KMS-11 (cell line): ENCODE measurements around the gene DMGDH.

Experiments
- H2AFZ ChIP-seq: fragments of 200-600 bp; sonication (generic); 2 replicates; pipeline ENCODE4 v1.6.1; 2016; ENCODE audit warnings: antibody characterized with exemption, mixed run types, low read depth
- H3K27ac ChIP-seq: fragments of 200-600 bp; sonication (generic); 2 replicates; pipeline ENCODE4 v1.6.1; 2016; ENCODE audit warnings: mild to moderate bottlenecking, mixed run types
- H3K27me3 ChIP-seq: fragments of 200-600 bp; sonication (generic); 2 replicates; pipeline ENCODE4 v1.6.1; 2017; ENCODE audit warnings: mild to moderate bottlenecking, low read depth, mixed run types, moderate library complexity; ENCODE audit not compliant: insufficient read depth
- H3K36me3 ChIP-seq: fragments of 200-600 bp; sonication (generic); 2 replicates; pipeline ENCODE4 v1.6.1; 2017; ENCODE audit warnings: mild to moderate bottlenecking, mixed run types; ENCODE audit not compliant: insufficient read depth
- H3K4me1 ChIP-seq: fragments of 200-600 bp; sonication (generic); 2 replicates; pipeline ENCODE4 v1.6.1; 2016; ENCODE audit warnings: mild to moderate bottlenecking, low read depth, mixed run types; ENCODE audit not compliant: poor library complexity, severe bottlenecking
- H3K4me2 ChIP-seq: fragments of 200-600 bp; sonication (generic); 2 replicates; pipeline ENCODE4 v1.7.0; 2016; ENCODE audit warnings: mild to moderate bottlenecking, mixed run types
- H3K4me3 ChIP-seq: fragments of 200-600 bp; sonication (generic); IDR thresholded peaks from 2 replicates; pipeline ENCODE4 v1.6.1; 2017; ENCODE audit warnings: low read depth, low read length, mixed read lengths; ENCODE audit not compliant: insufficient read depth
- H3K79me2 ChIP-seq: fragments of 200-600 bp; sonication (generic); 2 replicates; pipeline ENCODE4 v1.6.1; 2016; ENCODE audit warnings: low read depth, mixed run types; ENCODE audit not compliant: insufficient read depth
- H3K9ac ChIP-seq: fragments of 200-600 bp; sonication (generic); 2 replicates; pipeline ENCODE4 v1.6.1; 2016; ENCODE audit warnings: mild to moderate bottlenecking, mixed run types
- H4K20me1 ChIP-seq: fragments of 200-600 bp; sonication (generic); 2 replicates; pipeline ENCODE4 v1.6.1; 2016; ENCODE audit warnings: mild to moderate bottlenecking, mixed run types; ENCODE audit not compliant: insufficient read depth
- TF ChIP-seq, protein P1 (sequence below): fragments of 200-600 bp; sonication (generic); conservative IDR thresholded peaks from 2 replicates; pipeline ENCODE4 v1.6.1; 2017; ENCODE audit warnings: low read depth, mild to moderate bottlenecking, antibody characterized with exemption, low read length, moderate library complexity, mixed read lengths

The DMGDH gene

DNA sequence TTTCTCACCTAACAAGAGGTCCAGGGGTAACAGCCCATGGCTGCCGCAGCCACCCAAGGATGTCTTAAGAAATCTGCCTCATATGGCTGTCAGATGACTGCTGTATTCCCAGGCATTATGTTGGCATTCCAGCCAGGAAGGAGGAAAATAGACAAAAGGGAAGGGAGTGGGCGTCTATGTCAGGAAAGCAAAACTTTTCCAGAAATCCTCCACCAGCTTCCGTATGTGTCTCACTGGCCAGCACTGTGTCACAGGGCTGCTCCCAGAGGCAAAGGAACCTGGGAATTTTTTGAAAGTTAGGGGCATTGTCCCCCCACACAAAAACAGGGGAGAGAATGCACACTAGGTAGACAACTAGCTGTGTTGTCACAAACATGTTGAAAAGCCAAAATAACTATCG, 7.3 kb upstream of the DMGDH start:
- Histone ChIP-seq H4K20me1 (no peaks in the 10 kb centered on the region), H3K27me3 (no peaks in the 10 kb centered on the region), H3K4me3 (no peak overlapping the region), H3K9ac (no peak overlapping the region), H3K36me3 (no peaks in the 10 kb centered on the region), H3K4me1 (no peaks in the 10 kb centered on the region), H3K4me2 (no peak overlapping the region), H2AFZ (no peak overlapping the region), H3K27ac (no peak overlapping the region), H3K79me2 (no peaks in the 10 kb centered on the region)
- TF ChIP-seq, protein P1, sequence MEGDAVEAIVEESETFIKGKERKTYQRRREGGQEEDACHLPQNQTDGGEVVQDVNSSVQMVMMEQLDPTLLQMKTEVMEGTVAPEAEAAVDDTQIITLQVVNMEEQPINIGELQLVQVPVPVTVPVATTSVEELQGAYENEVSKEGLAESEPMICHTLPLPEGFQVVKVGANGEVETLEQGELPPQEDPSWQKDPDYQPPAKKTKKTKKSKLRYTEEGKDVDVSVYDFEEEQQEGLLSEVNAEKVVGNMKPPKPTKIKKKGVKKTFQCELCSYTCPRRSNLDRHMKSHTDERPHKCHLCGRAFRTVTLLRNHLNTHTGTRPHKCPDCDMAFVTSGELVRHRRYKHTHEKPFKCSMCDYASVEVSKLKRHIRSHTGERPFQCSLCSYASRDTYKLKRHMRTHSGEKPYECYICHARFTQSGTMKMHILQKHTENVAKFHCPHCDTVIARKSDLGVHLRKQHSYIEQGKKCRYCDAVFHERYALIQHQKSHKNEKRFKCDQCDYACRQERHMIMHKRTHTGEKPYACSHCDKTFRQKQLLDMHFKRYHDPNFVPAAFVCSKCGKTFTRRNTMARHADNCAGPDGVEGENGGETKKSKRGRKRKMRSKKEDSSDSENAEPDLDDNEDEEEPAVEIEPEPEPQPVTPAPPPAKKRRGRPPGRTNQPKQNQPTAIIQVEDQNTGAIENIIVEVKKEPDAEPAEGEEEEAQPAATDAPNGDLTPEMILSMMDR: no peak

DNA sequence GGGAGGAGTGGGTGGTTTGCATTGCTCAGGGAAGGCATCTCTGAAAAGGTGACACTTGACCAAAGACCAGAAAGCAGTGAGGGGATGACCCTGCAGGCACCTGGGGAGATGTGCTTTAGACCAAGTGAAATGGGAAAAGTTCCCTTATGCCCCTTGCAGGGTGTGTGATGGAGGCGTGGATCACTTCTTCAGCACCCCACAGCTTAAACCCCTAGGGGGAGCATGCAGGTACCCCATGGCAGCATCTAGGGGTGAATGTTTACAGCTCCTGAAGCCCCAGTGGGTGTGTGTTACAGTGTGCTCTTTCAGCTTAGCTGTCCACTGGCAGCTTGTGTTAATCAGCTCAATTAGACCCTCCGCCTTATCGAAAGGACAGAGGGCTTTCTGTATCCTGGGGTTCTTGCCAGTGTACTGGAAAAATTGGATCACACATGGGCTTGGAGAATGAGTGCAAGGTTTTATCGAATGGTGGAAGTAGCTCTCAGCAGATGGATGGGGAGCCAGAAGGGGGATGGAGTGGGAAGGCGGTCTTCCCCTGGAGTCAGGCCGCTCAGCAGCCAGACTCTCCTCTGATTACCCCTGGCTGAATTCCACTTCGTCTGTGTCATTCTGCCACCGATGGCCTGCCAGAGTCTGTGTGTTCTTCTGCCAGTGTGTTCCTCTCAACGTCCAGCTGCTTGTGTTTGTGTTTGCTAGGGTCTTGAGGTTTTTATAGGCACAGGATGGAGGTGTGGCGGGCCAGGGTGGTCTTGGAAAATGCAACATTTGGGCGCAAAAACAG, 6.4 kb upstream of the DMGDH start:
- Histone ChIP-seq H3K4me1 (no peaks in the 10 kb centered on the region), H3K4me2 (no peak overlapping the region), H3K4me3 (no peak overlapping the region), H3K27ac (no peak overlapping the region), H2AFZ (no peak overlapping the region), H3K9ac (no peak overlapping the region), H3K27me3 (no peaks in the 10 kb centered on the region), H3K36me3 (no peaks in the 10 kb centered on the region), H4K20me1 (no peaks in the 10 kb centered on the region), H3K79me2 (no peaks in the 10 kb centered on the region)
- TF ChIP-seq, protein P1: no peak

DNA sequence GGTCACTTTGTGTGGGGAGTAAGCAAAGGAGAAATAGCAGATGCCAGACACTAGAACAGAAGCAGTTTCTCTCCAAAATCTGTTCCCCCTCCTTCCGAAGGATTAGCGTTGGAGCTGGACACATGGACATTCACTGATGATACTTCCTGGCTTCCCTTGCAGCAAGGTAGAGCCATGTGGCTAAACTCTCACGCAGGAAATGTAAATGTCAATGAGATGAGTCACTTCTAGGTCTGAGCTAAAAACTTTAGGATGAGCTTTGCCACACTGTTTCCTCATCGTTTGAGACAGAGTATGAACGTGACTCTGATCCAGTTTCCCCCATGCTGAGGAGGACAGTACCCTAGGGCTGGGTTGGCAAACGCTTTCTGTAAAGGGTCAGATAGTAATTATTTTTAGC, 5.2 kb upstream of the DMGDH start:
- Histone ChIP-seq H3K79me2 (no peaks in the 10 kb centered on the region), H3K36me3 (no peaks in the 10 kb centered on the region), H4K20me1 (no peaks in the 10 kb centered on the region), H3K27me3 (no peaks in the 10 kb centered on the region), H3K4me1 (no peaks in the 10 kb centered on the region), H3K4me2 (no peak overlapping the region), H3K4me3 (no peak overlapping the region), H3K9ac (no peak overlapping the region), H3K27ac (no peak overlapping the region), H2AFZ (no peak overlapping the region)
- TF ChIP-seq, protein P1: no peak

DNA sequence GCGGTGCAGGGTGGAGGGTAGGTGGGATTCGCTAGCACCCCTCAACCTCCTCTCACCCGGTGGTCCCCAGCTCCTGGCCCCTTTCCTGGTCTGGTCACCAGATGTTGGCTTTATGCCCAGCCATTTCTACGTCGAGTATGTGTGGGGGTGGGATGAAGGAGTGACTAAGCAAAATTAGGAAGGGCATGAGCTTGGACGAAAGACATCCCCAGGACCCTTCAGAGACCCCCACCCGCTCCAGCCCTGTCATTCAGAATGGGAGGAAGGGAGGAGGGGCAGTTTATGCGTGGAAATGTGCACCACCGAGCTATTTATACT, 835 bp upstream of the DMGDH start:
- H4K20me1 ChIP-seq: no peaks in the 10 kb centered on the region
- no peaks in the 10 kb centered on the region for H3K4me1 ChIP-seq
- H3K36me3 ChIP-seq: no peaks in the 10 kb centered on the region
- H3K27ac ChIP-seq: no peak overlapping the region
- no peak overlapping the region for H3K4me3 ChIP-seq
- H3K9ac ChIP-seq: no peak overlapping the region
- no peaks in the 10 kb centered on the region for H3K79me2 ChIP-seq
- H3K4me2 ChIP-seq: no peak overlapping the region
- TF ChIP-seq, protein P1: no peak
- no peak overlapping the region for H2AFZ ChIP-seq
- H3K27me3 ChIP-seq: no peaks in the 10 kb centered on the region
